ENCODE data around the gene SLC46A1. TPM values are rescaled to one million over a fixed set of nuclear protein-coding genes. Genes with fewer than 3 reads are reported as not detected.
A peak's percentile ranks its signal among the peaks of the same experiment; 100 is the strongest.

Gene SLC46A1
- total RNA-seq, 1 donor from 2014 or later: 7.4 TPM

- peak; percentile 41 for FAIRE-seq
- no peaks in the 10 kb centered on the region for H3K79me2 ChIP-seq (ENCODE audit: insufficient read depth, low read length)
- Mint-ChIP-seq H3K9me3 (ENCODE audit: unreplicated experiment) (peaks cover 2% of the 10 kb centered on the region), H3K4me3 (ENCODE audit: unreplicated experiment) (no peak overlapping the region), H3K4me1 (ENCODE audit: low read depth, unreplicated experiment) (no peaks in the 10 kb centered on the region), H3K27me3 (ENCODE audit: low read depth, unreplicated experiment) (peaks cover 39% of the 10 kb centered on the region), H3K27ac (ENCODE audit: unreplicated experiment) (no peak overlapping the region), H3K36me3 (ENCODE audit: low read depth, unreplicated experiment) (no peaks in the 10 kb centered on the region)
- H3K36me3 ChIP-seq (ENCODE audit: insufficient read depth, low read length): no peaks in the 10 kb centered on the region
- H3K4me3 ChIP-seq (ENCODE audit: insufficient read depth, low read depth, low read length): no peak overlapping the region
- H3K27me3 ChIP-seq (ENCODE audit: insufficient read depth, low read length): peaks cover 8% of the 10 kb centered on the region
- peak; percentile 40 for DNase-seq (ENCODE audit: low read depth)
- no peak overlapping the region for H3K9ac ChIP-seq (ENCODE audit: low read length)
- no peaks in the 10 kb centered on the region for H3K9me3 ChIP-seq (ENCODE audit: insufficient read depth, low read depth, low read length)
- TF ChIP-seq EZH2 (IDR thresholded peaks at IDR 0.05; ENCODE audit: insufficient read depth, low read length): no peak
- peak; percentile 53 for TF ChIP-seq CTCF (IDR thresholded peaks at IDR 0.05; ENCODE audit: insufficient read depth, low read depth, low read length)
- peak overlapping the region; percentile 33 for H2AFZ ChIP-seq (ENCODE audit: low read depth, low read length)
- no peaks in the 10 kb centered on the region for H3K4me1 ChIP-seq (ENCODE audit: insufficient read depth, low read length)
- no peaks in the 10 kb centered on the region for H4K20me1 ChIP-seq (ENCODE audit: insufficient read depth, low read length)
- H3K4me2 ChIP-seq (ENCODE audit: low read length): no peak overlapping the region
- H3K27ac ChIP-seq (ENCODE audit: low read depth, low read length): no peak overlapping the region
Measured at GRCh38 chr17:28416703-28417311, 10.8 kb upstream of the SLC46A1 start.

- no peaks in the 10 kb centered on the region for H3K4me1 Mint-ChIP-seq (ENCODE audit: low read depth, unreplicated experiment)
- Histone ChIP-seq H4K20me1 (ENCODE audit: insufficient read depth, low read length) (no peaks in the 10 kb centered on the region), H3K4me1 (ENCODE audit: insufficient read depth, low read length) (no peaks in the 10 kb centered on the region), H3K79me2 (ENCODE audit: insufficient read depth, low read length) (no peaks in the 10 kb centered on the region), H2AFZ (ENCODE audit: low read depth, low read length) (no peak overlapping the region), H3K36me3 (ENCODE audit: insufficient read depth, low read length) (no peaks in the 10 kb centered on the region), H3K27me3 (ENCODE audit: insufficient read depth, low read length) (peaks cover 12% of the 10 kb centered on the region), H3K27ac (ENCODE audit: low read depth, low read length) (no peak overlapping the region), H3K4me3 (ENCODE audit: insufficient read depth, low read depth, low read length) (no peak overlapping the region), H3K4me2 (ENCODE audit: low read length) (no peak overlapping the region), H3K9ac (ENCODE audit: low read length) (no peak overlapping the region), H3K9me3 (ENCODE audit: insufficient read depth, low read depth, low read length) (no peaks in the 10 kb centered on the region)
- no peak overlapping the region for H3K4me3 Mint-ChIP-seq (ENCODE audit: unreplicated experiment)
- no peak for DNase-seq (ENCODE audit: low read depth)
- H3K9me3 Mint-ChIP-seq (ENCODE audit: unreplicated experiment): peaks cover 2% of the 10 kb centered on the region
- no peak overlapping the region for H3K27ac Mint-ChIP-seq (ENCODE audit: unreplicated experiment)
- no peak for FAIRE-seq
- H3K36me3 Mint-ChIP-seq (ENCODE audit: low read depth, unreplicated experiment): no peaks in the 10 kb centered on the region
- TF ChIP-seq CTCF (IDR thresholded peaks at IDR 0.05; ENCODE audit: insufficient read depth, low read depth, low read length): no peak
- no peak for TF ChIP-seq EZH2 (IDR thresholded peaks at IDR 0.05; ENCODE audit: insufficient read depth, low read length)
- peaks cover 48% of the 10 kb centered on the region for H3K27me3 Mint-ChIP-seq (ENCODE audit: low read depth, unreplicated experiment)
Measured at GRCh38 chr17:28415886-28416285, 9.9 kb upstream of the SLC46A1 start.

- Mint-ChIP-seq H3K4me3 (ENCODE audit: unreplicated experiment) (no peak overlapping the region), H3K9me3 (ENCODE audit: unreplicated experiment) (peaks cover 2% of the 10 kb centered on the region), H3K4me1 (ENCODE audit: low read depth, unreplicated experiment) (no peaks in the 10 kb centered on the region), H3K36me3 (ENCODE audit: low read depth, unreplicated experiment) (no peaks in the 10 kb centered on the region), H3K27me3 (ENCODE audit: low read depth, unreplicated experiment) (peaks cover 50% of the 10 kb centered on the region), H3K27ac (ENCODE audit: unreplicated experiment) (no peak overlapping the region)
- Histone ChIP-seq H3K27ac (ENCODE audit: low read depth, low read length) (no peak overlapping the region), H2AFZ (ENCODE audit: low read depth, low read length) (no peak overlapping the region), H3K4me1 (ENCODE audit: insufficient read depth, low read length) (no peaks in the 10 kb centered on the region), H3K9ac (ENCODE audit: low read length) (no peak overlapping the region), H3K79me2 (ENCODE audit: insufficient read depth, low read length) (no peaks in the 10 kb centered on the region), H4K20me1 (ENCODE audit: insufficient read depth, low read length) (no peaks in the 10 kb centered on the region), H3K9me3 (ENCODE audit: insufficient read depth, low read depth, low read length) (no peaks in the 10 kb centered on the region), H3K4me2 (ENCODE audit: low read length) (no peak overlapping the region), H3K27me3 (ENCODE audit: insufficient read depth, low read length) (peaks cover 11% of the 10 kb centered on the region), H3K36me3 (ENCODE audit: insufficient read depth, low read length) (no peaks in the 10 kb centered on the region), H3K4me3 (ENCODE audit: insufficient read depth, low read depth, low read length) (no peak overlapping the region)
- no peak for FAIRE-seq
- DNase-seq (ENCODE audit: low read depth): no peak
- TF ChIP-seq EZH2 (IDR thresholded peaks at IDR 0.05; ENCODE audit: insufficient read depth, low read length): no peak
Measured at GRCh38 chr17:28413804-28414203, 7.8 kb upstream of the SLC46A1 start.
